GM12801 (cell line): ENCODE data around the gene PSAP.

Experiments
- TF ChIP-seq, protein P1 (sequence below): IDR thresholded peaks from one replicate; pipeline ENCODE4 v1.5.1; 2011; ENCODE audit warnings: control low read depth; ENCODE audit not compliant: insufficient read length; ENCODE audit errors: extremely low read depth

PSAP gene

DNA sequence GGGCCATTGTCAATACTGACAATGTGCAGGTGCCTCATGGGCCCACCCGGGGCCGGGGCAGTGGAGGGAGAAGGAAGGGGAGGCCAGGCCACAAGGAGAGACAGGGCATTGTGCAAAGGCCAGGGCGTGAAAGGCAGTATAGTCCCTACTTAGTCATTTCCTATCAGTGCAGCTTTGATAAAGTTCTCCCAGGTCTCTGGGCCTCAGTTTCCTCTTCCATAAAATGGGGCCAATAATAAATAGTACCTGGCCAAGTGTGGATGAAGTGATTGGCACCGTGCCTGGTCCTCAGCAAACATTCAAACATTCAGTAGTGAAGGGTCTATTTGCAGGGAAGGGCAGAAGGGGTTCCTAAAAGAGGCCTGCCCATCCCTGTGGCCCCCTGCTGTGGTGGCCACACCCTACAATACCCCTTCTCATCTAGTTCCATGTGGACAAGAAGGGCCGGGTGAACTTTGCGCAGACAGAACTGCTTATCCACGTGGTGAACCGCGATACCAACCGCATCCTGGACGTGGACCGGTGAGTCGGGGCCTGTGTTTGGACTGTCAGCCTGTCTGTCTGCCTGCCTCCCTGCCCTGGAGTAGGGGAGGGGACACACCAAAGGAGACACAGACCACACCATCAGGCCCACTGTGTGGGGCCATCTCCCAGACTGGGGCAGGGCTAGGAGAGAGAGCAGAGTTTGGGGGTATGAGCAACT is 40.9 kb downstream of the PSAP start:
- TF ChIP-seq, protein P1, sequence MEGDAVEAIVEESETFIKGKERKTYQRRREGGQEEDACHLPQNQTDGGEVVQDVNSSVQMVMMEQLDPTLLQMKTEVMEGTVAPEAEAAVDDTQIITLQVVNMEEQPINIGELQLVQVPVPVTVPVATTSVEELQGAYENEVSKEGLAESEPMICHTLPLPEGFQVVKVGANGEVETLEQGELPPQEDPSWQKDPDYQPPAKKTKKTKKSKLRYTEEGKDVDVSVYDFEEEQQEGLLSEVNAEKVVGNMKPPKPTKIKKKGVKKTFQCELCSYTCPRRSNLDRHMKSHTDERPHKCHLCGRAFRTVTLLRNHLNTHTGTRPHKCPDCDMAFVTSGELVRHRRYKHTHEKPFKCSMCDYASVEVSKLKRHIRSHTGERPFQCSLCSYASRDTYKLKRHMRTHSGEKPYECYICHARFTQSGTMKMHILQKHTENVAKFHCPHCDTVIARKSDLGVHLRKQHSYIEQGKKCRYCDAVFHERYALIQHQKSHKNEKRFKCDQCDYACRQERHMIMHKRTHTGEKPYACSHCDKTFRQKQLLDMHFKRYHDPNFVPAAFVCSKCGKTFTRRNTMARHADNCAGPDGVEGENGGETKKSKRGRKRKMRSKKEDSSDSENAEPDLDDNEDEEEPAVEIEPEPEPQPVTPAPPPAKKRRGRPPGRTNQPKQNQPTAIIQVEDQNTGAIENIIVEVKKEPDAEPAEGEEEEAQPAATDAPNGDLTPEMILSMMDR = no peak

DNA sequence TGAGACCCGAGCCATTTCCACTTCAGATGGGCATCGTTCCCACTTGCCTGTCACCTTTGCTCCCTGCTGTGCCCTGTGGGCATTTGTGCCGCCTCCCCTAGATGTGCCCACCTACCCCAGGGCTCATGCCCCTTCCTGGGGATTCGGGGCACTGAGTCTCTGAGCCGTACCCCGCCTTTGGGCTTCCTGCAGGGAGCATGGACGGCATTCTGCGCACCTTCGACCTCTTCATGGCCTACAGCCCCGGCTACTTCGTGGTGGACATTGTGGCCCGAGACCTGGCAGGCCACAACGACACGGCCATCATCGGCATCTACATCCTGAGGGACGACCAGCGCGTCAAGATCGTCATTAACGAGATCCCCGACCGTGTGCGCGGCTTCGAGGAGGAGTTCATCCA is 41.4 kb downstream of the PSAP start:
- TF ChIP-seq, protein P1 = no peak

DNA sequence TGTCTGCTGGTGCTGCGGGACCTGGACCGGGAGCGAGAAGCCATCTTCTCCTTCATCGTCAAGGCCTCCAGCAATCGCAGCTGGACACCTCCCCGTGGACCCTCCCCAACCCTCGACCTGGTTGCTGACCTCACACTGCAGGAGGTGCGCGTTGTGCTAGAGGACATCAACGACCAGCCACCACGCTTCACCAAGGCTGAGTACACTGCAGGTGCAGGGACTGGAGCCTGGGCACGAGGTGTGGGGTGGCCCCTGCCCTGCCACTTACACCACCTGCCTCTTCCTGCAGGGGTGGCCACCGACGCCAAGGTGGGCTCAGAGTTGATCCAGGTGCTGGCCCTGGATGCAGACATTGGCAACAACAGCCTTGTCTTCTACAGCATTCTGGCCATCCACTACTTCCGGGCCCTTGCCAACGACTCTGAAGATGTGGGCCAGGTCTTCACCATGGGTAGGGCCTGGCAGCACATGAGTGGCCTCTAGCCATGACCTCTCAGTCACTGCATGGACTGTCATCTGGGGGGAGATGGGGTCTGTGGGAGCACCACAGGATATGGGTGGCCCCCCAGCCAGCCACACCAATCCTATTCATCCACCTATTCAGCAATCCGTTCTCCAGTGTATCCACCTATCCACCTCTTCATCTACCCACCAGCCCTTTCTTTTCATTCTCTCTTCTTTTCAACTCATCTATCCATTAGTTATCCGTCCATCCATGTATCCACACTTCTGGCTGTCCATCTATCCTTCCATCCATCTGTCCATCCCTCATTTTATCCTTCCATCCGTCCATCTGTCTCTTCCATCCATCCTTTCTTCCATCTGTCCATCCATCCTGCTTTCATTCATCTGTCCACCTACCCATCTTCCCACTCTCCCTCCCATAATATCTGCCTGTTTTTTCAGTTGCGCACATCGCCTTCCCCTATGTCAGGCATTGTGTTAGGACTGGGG is 43.2 kb downstream of the PSAP start:
- TF ChIP-seq, protein P1 = no peak

DNA sequence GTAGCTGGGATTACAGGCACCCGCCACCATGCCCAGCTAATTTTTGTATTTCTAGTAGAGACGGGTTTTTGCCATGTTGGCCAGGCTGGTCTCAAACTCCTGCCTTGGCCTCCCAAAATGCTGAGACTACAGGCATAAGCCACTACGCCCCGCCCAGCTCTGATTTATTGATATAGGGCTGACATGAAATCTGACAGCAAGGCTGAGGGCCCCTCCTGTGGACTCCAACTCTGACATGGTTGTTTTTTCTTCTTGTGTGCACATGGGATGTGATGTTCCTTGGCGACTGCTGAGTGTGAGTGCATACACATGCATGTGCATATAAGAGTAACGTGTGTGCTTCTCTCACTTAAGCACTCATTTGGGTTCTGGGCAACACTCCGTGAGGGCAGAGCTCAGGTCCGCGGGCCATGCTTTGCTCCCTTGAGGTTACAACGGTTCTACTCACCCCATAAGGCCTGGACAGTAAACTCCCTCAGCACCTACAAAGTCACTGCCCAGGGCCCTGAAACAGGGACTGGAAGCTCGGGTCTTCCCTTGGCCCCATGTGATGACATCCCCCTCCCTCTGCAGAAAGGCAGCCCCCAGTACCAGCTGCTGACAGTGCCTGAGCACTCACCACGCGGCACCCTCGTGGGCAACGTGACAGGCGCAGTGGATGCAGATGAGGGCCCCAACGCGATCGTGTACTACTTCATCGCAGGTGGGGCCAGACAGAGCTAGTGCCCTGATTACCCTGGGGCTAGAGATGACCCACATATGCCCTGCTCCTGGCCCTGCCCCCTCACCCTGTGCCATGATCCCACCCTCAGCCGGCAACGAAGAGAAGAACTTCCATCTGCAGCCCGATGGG is 44.1 kb downstream of the PSAP start:
- TF ChIP-seq, protein P1 = no peak

DNA sequence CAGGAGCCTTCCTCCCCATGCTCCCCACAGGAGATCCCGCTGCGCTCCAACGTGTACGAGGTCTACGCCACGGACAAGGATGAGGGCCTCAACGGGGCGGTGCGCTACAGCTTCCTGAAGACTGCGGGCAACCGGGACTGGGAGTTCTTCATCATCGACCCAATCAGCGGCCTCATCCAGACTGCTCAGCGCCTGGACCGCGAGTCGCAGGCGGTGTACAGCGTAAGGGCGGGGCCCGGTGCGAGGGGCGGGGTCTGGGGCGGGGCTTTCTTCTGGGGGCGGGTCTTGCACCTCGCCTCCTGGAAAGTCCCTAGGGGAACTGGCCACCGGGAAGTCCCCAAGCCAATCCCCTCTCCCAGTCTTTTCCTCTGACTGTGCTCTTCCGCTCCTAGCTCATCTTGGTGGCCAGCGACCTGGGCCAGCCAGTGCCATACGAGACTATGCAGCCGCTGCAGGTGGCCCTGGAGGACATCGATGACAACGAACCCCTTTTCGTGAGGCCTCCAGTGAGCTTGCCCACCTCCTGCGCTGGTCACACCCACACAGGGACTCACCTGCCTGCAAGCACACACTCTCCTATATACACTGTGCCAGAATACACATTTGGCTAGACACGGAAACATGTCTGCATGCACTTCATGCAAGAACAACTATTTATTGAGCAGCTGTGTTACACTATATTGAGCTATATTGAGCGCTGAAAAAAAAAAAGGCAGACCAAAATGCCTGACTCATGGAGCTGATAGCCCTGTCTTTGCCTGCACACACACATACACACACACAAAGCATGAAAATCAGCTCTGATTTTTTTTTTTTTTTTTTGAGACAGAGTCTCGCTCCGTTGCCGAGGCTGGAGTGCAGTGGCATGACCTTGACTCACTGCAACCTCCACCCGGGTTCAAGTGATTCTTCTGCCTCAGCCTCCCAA is 45.0 kb downstream of the PSAP start:
- TF ChIP-seq, protein P1 = no peak

DNA sequence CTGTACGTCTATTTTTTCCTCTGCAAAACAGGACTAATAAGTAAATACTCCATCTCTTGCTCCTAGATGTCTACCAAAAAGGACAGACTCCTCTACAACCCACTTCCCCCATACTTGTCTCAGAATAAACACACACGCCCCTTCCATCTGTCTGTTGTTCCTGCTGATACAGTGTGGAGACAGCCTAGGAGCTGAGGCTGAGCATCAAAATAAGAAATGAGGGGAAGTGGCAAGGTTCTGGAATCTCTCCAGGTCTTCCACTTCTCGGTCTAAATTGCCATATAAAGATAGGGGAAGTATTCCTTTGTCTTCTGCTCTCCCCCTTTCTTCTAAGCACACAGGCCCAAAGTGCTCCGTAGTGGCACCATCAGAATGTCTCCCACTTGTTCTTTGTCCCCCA is 47.0 kb downstream of the PSAP start:
- TF ChIP-seq, protein P1 = no peak
